NCI-H2196 treated with DMSO at 0.1 percent for 48 hours (cell line): Measurements from ENCODE around the gene FBXO21.
"Not testable (repeated sequence)": the region's sequence is repeated elsewhere in the genome, so short reads cannot be mapped to it uniquely, and the experiment has no call there.

Experiments used
- DNase-seq: peaks from one replicate; lab custom pipeline; 2025; ENCODE audit not compliant: unreplicated experiment; lab: John Stamatoyannopoulos, UW

The FBXO21 gene

GRCh38 chr12:117109943-117110635 is 80.2 kb downstream of the FBXO21 start:
- DNase-seq: no peak

- DNase-seq: no peak
Observed at GRCh38 chr12:117105902-117106301, 84.4 kb downstream of the FBXO21 start.

GRCh38 chr12:117104003-117104402 is 86.3 kb downstream of the FBXO21 start:
- not testable (repeated sequence) for DNase-seq

- no peak for DNase-seq
Observed at GRCh38 chr12:117102800-117103181, 87.5 kb downstream of the FBXO21 start.

GRCh38 chr12:117101953-117102799 is 88.1 kb downstream of the FBXO21 start:
- DNase-seq: no peak

- DNase-seq: no peak
Observed at GRCh38 chr12:117100851-117101673, 89.2 kb downstream of the FBXO21 start.

GRCh38 chr12:117100251-117100650 is 90.0 kb downstream of the FBXO21 start:
- no peak for DNase-seq

- no peak for DNase-seq
Observed at GRCh38 chr12:117098361-117099217, 91.7 kb downstream of the FBXO21 start.

- no peak for DNase-seq
Observed at GRCh38 chr12:117098024-117098360, 92.3 kb downstream of the FBXO21 start.

- no peak for DNase-seq
Observed at GRCh38 chr12:117097159-117097558, 93.1 kb downstream of the FBXO21 start.

GRCh38 chr12:117096501-117097042 is 93.7 kb downstream of the FBXO21 start:
- no peak for DNase-seq

GRCh38 chr12:117095191-117095590 is 95.1 kb downstream of the FBXO21 start:
- DNase-seq: not testable (repeated sequence)

GRCh38 chr12:117093918-117094630 is 96.2 kb downstream of the FBXO21 start:
- no peak for DNase-seq

- DNase-seq: no peak
Observed at GRCh38 chr12:117093431-117093830, 96.8 kb downstream of the FBXO21 start.

- DNase-seq: no peak
Observed at GRCh38 chr12:117092886-117093285, 97.4 kb downstream of the FBXO21 start.

GRCh38 chr12:117092511-117092780 is 97.8 kb downstream of the FBXO21 start:
- DNase-seq: no peak
